Measurements from ENCODE around the gene ZFC3H1.
A peak's percentile ranks its signal among the peaks of the same experiment; 100 is the strongest.
"Not testable (repeated sequence)": the region's sequence is repeated elsewhere in the genome, so short reads cannot be mapped to it uniquely, and the experiment has no call there.

Gene ZFC3H1

DNA sequence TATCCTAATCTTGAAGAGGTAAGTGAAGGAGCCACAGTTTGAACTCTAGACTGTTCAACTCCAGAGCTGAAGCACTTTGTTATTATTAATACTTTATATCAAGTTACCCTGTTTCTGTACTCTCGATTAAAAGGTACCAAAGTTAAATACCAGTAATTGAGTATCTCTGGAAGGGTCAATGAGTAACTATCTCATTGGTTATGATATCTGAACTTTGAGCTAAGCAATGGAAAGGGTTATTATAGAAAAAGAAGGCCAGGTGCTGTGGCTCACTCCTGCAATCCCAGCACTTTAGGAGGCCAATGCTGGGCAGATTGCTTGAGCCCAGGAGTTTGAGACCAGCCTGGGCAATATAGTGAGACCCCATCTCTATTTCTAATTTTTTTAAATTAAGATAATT, 32.1 kb upstream of the ZFC3H1 start:
- no peak overlapping the region for H3K27ac ChIP-seq (ENCODE audit: low read length)

DNA sequence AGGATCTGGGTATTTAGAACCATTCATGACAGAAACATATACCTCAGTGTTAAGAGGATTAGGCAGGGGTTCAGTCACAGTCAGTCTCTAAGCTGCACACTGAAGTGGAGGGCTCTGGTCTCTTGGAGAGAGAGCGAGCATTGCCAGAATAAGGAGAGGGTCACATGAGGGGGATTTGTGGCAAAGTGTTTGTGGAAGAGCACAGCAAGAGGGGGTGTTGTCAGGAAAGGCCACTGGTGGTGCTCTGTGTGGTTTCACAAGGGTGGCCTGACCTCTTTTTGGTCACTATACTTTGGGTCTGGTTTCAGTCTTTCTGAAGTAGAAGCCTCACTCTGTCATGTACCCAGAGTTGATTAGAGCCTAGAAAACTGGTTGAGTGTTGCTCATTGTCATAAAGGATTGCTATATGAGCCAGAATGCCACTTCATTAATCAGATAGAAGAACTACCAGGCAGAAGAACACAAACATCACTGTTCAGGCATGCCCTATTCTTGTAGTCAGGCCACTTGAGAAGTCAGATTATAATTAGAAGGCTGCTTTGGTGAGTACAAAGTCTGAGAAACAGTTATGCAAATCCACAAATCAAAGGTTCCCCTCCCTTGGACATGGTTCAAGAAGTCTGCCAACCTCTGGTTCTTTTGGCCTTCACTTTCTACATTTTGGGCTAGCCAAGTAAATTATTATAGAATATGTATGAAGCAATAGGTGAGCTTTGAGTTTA, 30.6 kb upstream of the ZFC3H1 start:
- Histone ChIP-seq H3K36me3 (replicated peaks; ENCODE audit: insufficient read depth, low read length) (no peaks in the 10 kb centered on the region), H3K27ac (ENCODE audit: low read length) (peak overlapping the region; percentile 82), H2AFZ (ENCODE audit: low read length) (peak overlapping the region; percentile 29; the same call in 1 of the 2 replicates), H3K9ac (ENCODE audit: low read length) (peak overlapping the region; percentile 35; the same call in 1 of the 2 replicates), H3K4me2 (ENCODE audit: low read depth, low read length) (peak overlapping the region; percentile 86), H3K4me1 (ENCODE audit: low read length) (peaks cover 37% of the 10 kb centered on the region), H3K4me3 (ENCODE audit: low read length) (peak overlapping the region; percentile 30), H3K9me2 (replicated peaks; ENCODE audit: insufficient read depth, low read length) (no peaks in the 10 kb centered on the region), H3K9me3 (replicated peaks; ENCODE audit: insufficient read depth, low read length) (no peaks in the 10 kb centered on the region), H3K27me3 (replicated peaks; ENCODE audit: insufficient read depth, low read length) (no peaks in the 10 kb centered on the region), H3K79me2 (ENCODE audit: low read length) (peaks cover 51% of the 10 kb centered on the region), H4K20me1 (ENCODE audit: insufficient read depth, low read length) (no peaks in the 10 kb centered on the region), H3F3A (ENCODE audit: insufficient read depth, low read length) (peaks cover 42% of the 10 kb centered on the region)
- no peak for TF ChIP-seq EZH2phosphoT487 (IDR thresholded peaks at IDR 0.05; ENCODE audit: low read length)
- TF ChIP-seq EZH2 (optimal IDR thresholded peaks at IDR 0.05; ENCODE audit: low read depth, low read length), result no peak
- TF ChIP-seq, protein P1, sequence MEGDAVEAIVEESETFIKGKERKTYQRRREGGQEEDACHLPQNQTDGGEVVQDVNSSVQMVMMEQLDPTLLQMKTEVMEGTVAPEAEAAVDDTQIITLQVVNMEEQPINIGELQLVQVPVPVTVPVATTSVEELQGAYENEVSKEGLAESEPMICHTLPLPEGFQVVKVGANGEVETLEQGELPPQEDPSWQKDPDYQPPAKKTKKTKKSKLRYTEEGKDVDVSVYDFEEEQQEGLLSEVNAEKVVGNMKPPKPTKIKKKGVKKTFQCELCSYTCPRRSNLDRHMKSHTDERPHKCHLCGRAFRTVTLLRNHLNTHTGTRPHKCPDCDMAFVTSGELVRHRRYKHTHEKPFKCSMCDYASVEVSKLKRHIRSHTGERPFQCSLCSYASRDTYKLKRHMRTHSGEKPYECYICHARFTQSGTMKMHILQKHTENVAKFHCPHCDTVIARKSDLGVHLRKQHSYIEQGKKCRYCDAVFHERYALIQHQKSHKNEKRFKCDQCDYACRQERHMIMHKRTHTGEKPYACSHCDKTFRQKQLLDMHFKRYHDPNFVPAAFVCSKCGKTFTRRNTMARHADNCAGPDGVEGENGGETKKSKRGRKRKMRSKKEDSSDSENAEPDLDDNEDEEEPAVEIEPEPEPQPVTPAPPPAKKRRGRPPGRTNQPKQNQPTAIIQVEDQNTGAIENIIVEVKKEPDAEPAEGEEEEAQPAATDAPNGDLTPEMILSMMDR (IDR thresholded peaks at IDR 0.05; ENCODE audit: low read length), result no peak
- peak; percentile 61 for DNase-seq

More for the DNA sequence above, 32.1 kb upstream of the ZFC3H1 start:
- no peak for DNase-seq
- Histone ChIP-seq H3F3A (ENCODE audit: insufficient read depth, low read length) (peaks cover 32% of the 10 kb centered on the region), H3K9ac (ENCODE audit: low read length) (no peak overlapping the region), H4K20me1 (ENCODE audit: insufficient read depth, low read length) (no peaks in the 10 kb centered on the region), H3K27me3 (replicated peaks; ENCODE audit: insufficient read depth, low read length) (no peaks in the 10 kb centered on the region), H3K79me2 (ENCODE audit: low read length) (peaks cover 38% of the 10 kb centered on the region), H3K4me1 (ENCODE audit: low read length) (peaks cover 33% of the 10 kb centered on the region), H2AFZ (ENCODE audit: low read length) (no peak overlapping the region), H3K9me2 (replicated peaks; ENCODE audit: insufficient read depth, low read length) (no peaks in the 10 kb centered on the region), H3K36me3 (replicated peaks; ENCODE audit: insufficient read depth, low read length) (0 out of 2 replicates have a peak, but pooled peaks cover 5% of the 10 kb centered on the region), H3K4me3 (ENCODE audit: low read length) (no peak overlapping the region), H3K4me2 (ENCODE audit: low read depth, low read length) (no peak overlapping the region), H3K9me3 (replicated peaks; ENCODE audit: insufficient read depth, low read length) (no peaks in the 10 kb centered on the region)
- TF ChIP-seq EZH2 (optimal IDR thresholded peaks at IDR 0.05; ENCODE audit: low read depth, low read length), result no peak
- TF ChIP-seq EZH2phosphoT487 (IDR thresholded peaks at IDR 0.05; ENCODE audit: low read length), result no peak
- TF ChIP-seq, protein P1 (IDR thresholded peaks at IDR 0.05; ENCODE audit: low read length), result no peak

DNA sequence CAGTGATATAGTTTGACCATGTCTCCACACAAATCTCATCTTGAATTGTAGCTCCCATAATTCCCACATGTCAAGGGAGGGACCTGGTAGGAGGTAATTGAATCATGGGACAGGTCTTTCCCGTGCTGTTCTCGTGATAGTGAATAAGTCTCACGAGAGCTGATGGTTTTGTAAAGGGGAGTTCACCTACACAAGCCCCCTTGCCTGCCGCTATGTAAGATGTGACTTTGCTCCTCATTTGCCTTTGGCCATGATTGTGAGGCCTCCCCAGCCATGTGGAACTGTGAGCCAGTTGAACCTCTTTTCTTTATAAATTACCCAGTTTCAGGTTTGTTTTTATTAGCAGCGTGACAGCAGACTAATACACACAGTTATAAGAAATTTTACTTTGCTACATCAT, 30.0 kb upstream of the ZFC3H1 start:
- DNase-seq; H3K9me2 ChIP-seq (replicated peaks; ENCODE audit: insufficient read depth, low read length); H3K27me3 ChIP-seq (replicated peaks; ENCODE audit: insufficient read depth, low read length); H4K20me1 ChIP-seq (ENCODE audit: insufficient read depth, low read length); H3K36me3 ChIP-seq (replicated peaks; ENCODE audit: insufficient read depth, low read length); H3K9me3 ChIP-seq (replicated peaks; ENCODE audit: insufficient read depth, low read length): not testable (repeated sequence)
- H3K4me3 ChIP-seq (ENCODE audit: low read length), result peak overlapping the region; percentile 30
- H3K4me2 ChIP-seq (ENCODE audit: low read depth, low read length), result peak overlapping the region; percentile 86
- peaks cover 37% of the 10 kb centered on the region for H3K4me1 ChIP-seq (ENCODE audit: low read length)
- peaks cover 45% of the 10 kb centered on the region for H3F3A ChIP-seq (ENCODE audit: insufficient read depth, low read length)
- H3K27ac ChIP-seq (ENCODE audit: low read length), result peak overlapping the region; percentile 82
- H2AFZ ChIP-seq (ENCODE audit: low read length), result peak overlapping the region; percentile 29; the same call in 1 of the 2 replicates
- H3K9ac ChIP-seq (ENCODE audit: low read length), result peak overlapping the region; percentile 35; the same call in 1 of the 2 replicates
- H3K79me2 ChIP-seq (ENCODE audit: low read length), result peaks cover 57% of the 10 kb centered on the region

DNA sequence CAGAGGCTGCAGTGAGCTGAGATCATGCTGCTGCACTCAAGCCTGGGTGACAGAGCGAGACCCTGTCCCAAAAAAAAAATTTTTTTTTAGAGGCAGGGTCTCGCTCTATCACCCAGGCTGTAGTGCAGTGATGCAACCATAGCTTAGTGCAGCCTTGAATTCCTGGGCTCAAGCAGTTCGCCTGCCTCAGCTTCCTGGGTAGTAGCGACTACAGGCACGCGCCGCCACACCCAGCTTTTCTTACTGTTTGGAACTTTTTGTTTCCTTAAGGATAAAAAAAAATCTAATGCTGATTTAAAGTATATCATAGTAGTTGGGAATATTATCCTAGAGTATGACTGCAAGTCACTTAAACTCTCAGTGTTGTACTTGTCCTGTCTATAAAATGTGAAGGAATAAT, 29.5 kb upstream of the ZFC3H1 start:
- no peak overlapping the region for H3K9ac ChIP-seq (ENCODE audit: low read length)
- H2AFZ ChIP-seq (ENCODE audit: low read length), result no peak overlapping the region
- no peaks in the 10 kb centered on the region for H3K27me3 ChIP-seq (replicated peaks; ENCODE audit: insufficient read depth, low read length)
- no peak overlapping the region for H3K4me3 ChIP-seq (ENCODE audit: low read length)
- H3K36me3 ChIP-seq (replicated peaks; ENCODE audit: insufficient read depth, low read length), result no peaks in the 10 kb centered on the region
- no peaks in the 10 kb centered on the region for H3K9me2 ChIP-seq (replicated peaks; ENCODE audit: insufficient read depth, low read length)
- H3K9me3 ChIP-seq (replicated peaks; ENCODE audit: insufficient read depth, low read length), result no peaks in the 10 kb centered on the region
- no peaks in the 10 kb centered on the region for H4K20me1 ChIP-seq (ENCODE audit: insufficient read depth, low read length)
- peak overlapping the region; percentile 86 for H3K4me2 ChIP-seq (ENCODE audit: low read depth, low read length)
- peaks cover 61% of the 10 kb centered on the region for H3K79me2 ChIP-seq (ENCODE audit: low read length)
- H3K4me1 ChIP-seq (ENCODE audit: low read length), result peaks cover 41% of the 10 kb centered on the region
- DNase-seq, result no peak
- peak overlapping the region; percentile 82; the same call in 1 of the 2 replicates for H3K27ac ChIP-seq (ENCODE audit: low read length)
- H3F3A ChIP-seq (ENCODE audit: insufficient read depth, low read length), result peaks cover 51% of the 10 kb centered on the region
- TF ChIP-seq EZH2phosphoT487 (IDR thresholded peaks at IDR 0.05; ENCODE audit: low read length) (no peak), EZH2 (optimal IDR thresholded peaks at IDR 0.05; ENCODE audit: low read depth, low read length) (no peak)
- TF ChIP-seq, protein P1 (IDR thresholded peaks at IDR 0.05; ENCODE audit: low read length), result no peak
